ENCODE results near the gene TIMM50.

GRCh38 chr19:39475748-39476147 is 4.9 kb upstream of the TIMM50 start:
- TF ChIP-seq CTCF (IDR thresholded peaks at IDR 0.05) = no peak
- TF ChIP-seq POLR2A (IDR thresholded peaks at IDR 0.05) = no peak

All from Peyer's patch (tissue), 4 donors.